IPS-NIHi7 (cell line): ENCODE results near the gene RARS2.
"Not testable (repeated sequence)": the region's sequence is repeated elsewhere in the genome, so short reads cannot be mapped to it uniquely, and the experiment has no call there.

Experiments used
- DNase-seq: peaks from one replicate; pipeline ENCODE4 v3.0.0; 2012; ENCODE audit warnings: mixed read lengths; ENCODE audit errors: extremely low spot score

Gene RARS2

GRCh38 chr6:87501809-87502572, 87.8 kb downstream of the RARS2 start:
- DNase-seq, result no peak

- DNase-seq, result no peak
Observed at GRCh38 chr6:87498048-87498447, 91.7 kb downstream of the RARS2 start.

- no peak for DNase-seq
Observed at GRCh38 chr6:87494761-87495422, 94.9 kb downstream of the RARS2 start.

- not testable (repeated sequence) for DNase-seq
Observed at GRCh38 chr6:87489326-87489725, 100.5 kb downstream of the RARS2 start.

- no peak for DNase-seq
Observed at GRCh38 chr6:87487555-87487954, 102.2 kb downstream of the RARS2 start.

GRCh38 chr6:87484491-87484890, 105.3 kb downstream of the RARS2 start:
- no peak for DNase-seq

GRCh38 chr6:87483929-87484328, 105.9 kb downstream of the RARS2 start:
- DNase-seq, result peak; percentile 71

- DNase-seq, result no peak
Observed at GRCh38 chr6:87482366-87482765, 107.4 kb downstream of the RARS2 start.

- DNase-seq, result no peak
Observed at GRCh38 chr6:87481931-87482330, 107.9 kb downstream of the RARS2 start.

GRCh38 chr6:87473419-87473903, 116.3 kb downstream of the RARS2 start:
- DNase-seq, result peak; percentile 16

- peak; percentile 88 for DNase-seq
Observed at GRCh38 chr6:87472525-87473418, 117.0 kb downstream of the RARS2 start, which contains the start of gene SLC35A1. TSS of gene SLC35A1 (plus strand) at chr6:87472974. CDS start at chr6:87473004, 30 bp downstream.

GRCh38 chr6:87465051-87465450, 124.7 kb downstream of the RARS2 start:
- DNase-seq, result no peak
